HG03558 (cell line): ENCODE measurements around the gene LETMD1.
"Not testable (repeated sequence)": the region's sequence is repeated elsewhere in the genome, so short reads cannot be mapped to it uniquely, and the experiment has no call there.

ENCODE experiments used
- ATAC-seq: cut with Tn5 transposase; IDR thresholded peaks from one replicate; pipeline ENCODE4 v1.9.1; 2021; ENCODE audit warnings: moderate number of reproducible peaks; ENCODE audit not compliant: unreplicated experiment; ENCODE audit errors: extremely low read depth

LETMD1 gene

GRCh38 chr12:51075390-51075789 is 27.3 kb downstream of the LETMD1 start:
- ATAC-seq = no peak

- ATAC-seq = no peak
Observed at GRCh38 chr12:51076236-51076930, 28.3 kb downstream of the LETMD1 start.

DNA sequence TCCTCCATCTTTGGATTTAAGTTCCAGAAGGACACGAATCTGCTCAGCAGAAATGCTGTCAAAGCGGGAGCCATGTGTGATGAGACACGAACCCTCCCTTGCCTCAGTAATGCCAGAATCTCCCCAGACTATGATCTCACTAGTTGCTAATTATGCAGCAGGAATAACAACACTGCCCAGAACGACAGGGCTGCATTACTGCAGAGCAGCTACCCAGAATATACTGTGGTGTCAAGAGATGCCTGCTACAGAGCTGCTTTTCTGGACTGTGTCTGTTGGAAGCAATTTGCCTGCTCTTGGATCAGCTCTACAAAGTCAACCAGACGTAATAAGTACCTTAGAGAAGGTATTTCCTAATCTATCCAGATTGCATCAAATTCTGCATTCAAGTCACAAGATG is 29.8 kb downstream of the LETMD1 start:
- ATAC-seq = no peak

DNA sequence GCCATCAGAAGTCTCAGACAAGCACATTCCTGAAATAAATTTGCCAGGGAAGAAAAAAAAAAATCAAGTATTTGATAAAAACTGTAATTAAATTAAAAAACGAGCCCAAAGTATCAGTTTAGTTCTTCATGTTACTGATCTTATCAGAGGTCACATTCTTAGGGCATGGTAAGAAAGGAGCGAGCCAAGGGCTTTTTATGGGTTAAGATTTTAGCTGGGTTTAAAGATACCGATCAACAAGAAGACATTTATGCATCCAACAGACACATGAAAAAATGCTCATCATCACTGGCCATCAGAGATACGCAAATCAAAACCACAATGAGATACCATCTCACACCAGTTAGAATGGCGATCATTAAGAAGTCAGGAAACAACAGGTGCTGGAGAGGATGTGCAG is 30.2 kb downstream of the LETMD1 start:
- not testable (repeated sequence) for ATAC-seq

- ATAC-seq = not testable (repeated sequence)
Observed at GRCh38 chr12:51078866-51079265, 30.7 kb downstream of the LETMD1 start.

GRCh38 chr12:51080136-51080535 is 32.0 kb downstream of the LETMD1 start:
- ATAC-seq = no peak

GRCh38 chr12:51081421-51081820 is 33.3 kb downstream of the LETMD1 start:
- no peak for ATAC-seq

- no peak for ATAC-seq
Observed at GRCh38 chr12:51082561-51083125, 34.5 kb downstream of the LETMD1 start.

DNA sequence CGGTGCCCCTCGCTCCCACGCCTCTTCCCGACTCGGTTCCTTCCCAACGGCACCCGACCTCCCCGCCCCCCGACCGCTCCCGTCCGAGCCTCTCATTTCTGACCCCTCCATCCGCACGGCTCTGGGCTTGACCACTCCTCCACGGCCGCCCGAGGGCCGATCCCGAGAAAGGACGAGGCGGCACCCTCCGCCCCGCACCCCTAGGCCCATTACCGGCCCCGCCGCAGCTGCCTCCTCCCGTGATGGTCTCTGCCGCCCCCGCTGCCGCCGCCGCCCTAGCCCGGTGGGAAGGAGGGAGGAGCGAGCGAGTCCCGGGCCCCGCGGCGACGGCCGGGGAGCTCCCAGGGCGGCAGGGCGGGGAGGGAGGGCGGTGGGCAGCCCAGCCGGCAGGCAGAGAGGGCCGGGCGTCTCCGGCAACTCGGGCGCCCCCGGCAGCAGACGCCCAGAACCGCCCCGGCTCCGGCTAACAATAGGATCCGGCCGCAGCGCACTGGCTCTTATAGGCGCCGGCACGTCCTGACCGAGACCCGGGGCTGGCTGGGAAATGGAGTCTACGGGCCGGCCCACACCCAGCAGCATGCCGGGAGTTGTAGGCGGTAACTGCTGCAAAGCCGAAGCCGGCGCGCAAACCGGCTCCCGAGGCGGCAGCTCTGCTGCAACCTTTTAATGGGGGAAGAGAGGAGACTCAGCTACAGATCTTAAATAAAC is 35.2 kb downstream of the LETMD1 start, which contains the start of gene CSRNP2:
Gene CSRNP2, minus strand, starts transcription at position 471 of the 708 bp plus-strand sequence. CDS start 7,035 bp downstream, outside the sequence.
- peak; percentile 73 for ATAC-seq

DNA sequence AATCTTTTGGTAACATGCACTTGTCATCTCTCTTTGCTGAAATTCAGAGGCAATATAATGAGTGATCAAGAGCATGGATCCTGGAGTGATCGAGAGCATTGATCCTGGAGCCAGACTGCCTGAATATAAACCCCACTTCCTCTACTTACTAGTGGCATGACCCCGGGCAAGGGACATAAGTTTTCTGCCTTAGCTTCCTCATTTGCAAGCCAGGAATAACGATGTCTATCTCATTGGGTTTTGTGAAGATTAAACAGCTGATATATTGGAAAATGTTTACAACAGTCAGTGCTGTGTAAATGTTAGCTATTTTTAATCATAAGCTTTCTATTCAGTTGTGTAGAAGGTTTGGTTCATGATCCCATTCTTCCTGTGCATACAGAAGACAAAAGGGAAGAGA is 37.6 kb downstream of the LETMD1 start:
- ATAC-seq = no peak

- ATAC-seq = no peak
Observed at GRCh38 chr12:51086933-51087332, 38.8 kb downstream of the LETMD1 start.

DNA sequence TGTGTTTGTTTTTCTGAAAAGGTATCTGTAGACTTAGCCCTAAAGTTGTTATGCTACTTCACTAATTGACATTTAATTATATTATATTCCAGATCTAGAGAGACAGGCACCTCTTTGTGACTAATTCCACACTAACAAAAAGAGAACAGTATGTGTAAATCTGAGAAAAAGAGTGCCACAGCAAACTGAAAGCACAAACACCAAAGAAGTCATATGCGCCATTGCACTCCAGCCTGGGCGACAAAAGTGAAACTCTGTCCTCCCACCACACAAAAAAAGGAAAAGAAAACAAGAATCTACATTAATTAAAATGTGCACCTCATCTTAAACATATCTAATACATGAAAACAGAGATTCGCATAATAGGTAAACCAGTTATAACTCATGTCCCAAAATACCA is 39.7 kb downstream of the LETMD1 start:
- no peak for ATAC-seq

DNA sequence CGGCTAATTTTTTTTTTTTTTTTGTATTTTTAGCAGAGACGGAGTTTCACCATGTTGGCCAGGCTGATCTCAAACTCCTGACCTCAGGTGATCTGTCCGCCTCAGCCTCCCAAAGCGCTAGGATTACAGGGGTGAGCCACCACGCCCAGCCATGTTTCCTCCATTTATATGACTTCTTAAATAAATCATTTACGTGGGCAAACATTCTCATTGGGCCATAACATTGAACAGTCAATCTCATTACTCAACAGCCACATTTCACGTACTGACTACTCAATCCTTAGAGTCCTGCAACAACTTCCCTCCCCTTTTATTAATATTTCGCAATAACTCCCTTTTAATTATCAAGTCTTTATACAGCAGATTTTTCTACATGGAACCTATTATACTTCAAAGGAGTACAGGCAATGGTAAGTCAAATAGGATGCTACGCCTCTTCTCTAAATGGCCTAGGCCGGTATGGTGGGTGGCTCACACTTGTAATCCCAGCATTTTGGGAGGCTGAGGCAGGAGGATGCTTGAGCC is 42.6 kb downstream of the LETMD1 start:
- no peak for ATAC-seq

GRCh38 chr12:51098611-51099010 is 50.5 kb downstream of the LETMD1 start:
- no peak for ATAC-seq

GRCh38 chr12:51103977-51104376 is 55.9 kb downstream of the LETMD1 start:
- no peak for ATAC-seq

DNA sequence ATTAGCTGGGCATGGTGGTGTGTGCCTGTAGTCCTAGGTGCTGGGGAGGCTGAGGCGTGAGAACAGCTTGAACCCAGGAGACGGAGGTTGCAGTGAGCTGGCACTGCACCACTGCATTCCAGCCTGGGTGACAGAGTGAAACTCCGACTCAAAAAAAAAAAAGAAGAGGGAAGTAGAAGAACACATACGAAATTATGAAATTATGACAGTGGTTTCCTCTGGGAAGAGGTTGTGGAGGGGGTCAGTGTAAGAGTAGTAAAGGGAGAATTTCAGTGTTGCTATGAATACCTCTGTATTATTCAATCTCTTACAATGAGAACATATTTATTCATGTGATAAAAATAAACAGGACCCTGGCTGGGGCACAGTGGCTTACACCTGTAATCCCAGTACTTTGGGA is 60.0 kb downstream of the LETMD1 start:
- ATAC-seq = no peak
